Coronary artery (tissue), 2 donors: ENCODE results near the gene CCDC28B.

ENCODE experiments used
- DNase-seq: peaks from one replicate; pipeline ENCODE4 v3.0.0-alpha.2; 2017; ENCODE audit warnings: low spot score
- H3K27ac ChIP-seq, 2 donors: fragments of 200-600 bp; sonication (generic); one replicate each; pipeline ENCODE4 v1.5.1; 2016 to 2019
- H3K4me3 ChIP-seq: fragments of 200-600 bp; sonication (generic); 2 replicates; pipeline ENCODE4 v1.5.1; 2016; ENCODE audit warnings: mild to moderate bottlenecking, moderate library complexity
- TF ChIP-seq, protein P1 (sequence below): fragments of 200-600 bp; sonication (generic); IDR thresholded peaks from one replicate; pipeline ENCODE4 v1.5.1; 2019; ENCODE audit warnings: antibody characterized with exemption

CCDC28B gene

GRCh38 chr1:32181563-32181962 lies 18.8 kb upstream of the CCDC28B start:
- TF ChIP-seq, protein P1, sequence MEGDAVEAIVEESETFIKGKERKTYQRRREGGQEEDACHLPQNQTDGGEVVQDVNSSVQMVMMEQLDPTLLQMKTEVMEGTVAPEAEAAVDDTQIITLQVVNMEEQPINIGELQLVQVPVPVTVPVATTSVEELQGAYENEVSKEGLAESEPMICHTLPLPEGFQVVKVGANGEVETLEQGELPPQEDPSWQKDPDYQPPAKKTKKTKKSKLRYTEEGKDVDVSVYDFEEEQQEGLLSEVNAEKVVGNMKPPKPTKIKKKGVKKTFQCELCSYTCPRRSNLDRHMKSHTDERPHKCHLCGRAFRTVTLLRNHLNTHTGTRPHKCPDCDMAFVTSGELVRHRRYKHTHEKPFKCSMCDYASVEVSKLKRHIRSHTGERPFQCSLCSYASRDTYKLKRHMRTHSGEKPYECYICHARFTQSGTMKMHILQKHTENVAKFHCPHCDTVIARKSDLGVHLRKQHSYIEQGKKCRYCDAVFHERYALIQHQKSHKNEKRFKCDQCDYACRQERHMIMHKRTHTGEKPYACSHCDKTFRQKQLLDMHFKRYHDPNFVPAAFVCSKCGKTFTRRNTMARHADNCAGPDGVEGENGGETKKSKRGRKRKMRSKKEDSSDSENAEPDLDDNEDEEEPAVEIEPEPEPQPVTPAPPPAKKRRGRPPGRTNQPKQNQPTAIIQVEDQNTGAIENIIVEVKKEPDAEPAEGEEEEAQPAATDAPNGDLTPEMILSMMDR = no peak
- Histone ChIP-seq H3K27ac (no peak overlapping the region), H3K4me3 (peak overlapping the region; percentile 84)
- no peak for DNase-seq

GRCh38 chr1:32182060-32182459 lies 18.3 kb upstream of the CCDC28B start:
- TF ChIP-seq, protein P1 = no peak
- DNase-seq = no peak
- H3K27ac ChIP-seq = no peak overlapping the region
- peak overlapping the region; percentile 33 for H3K4me3 ChIP-seq

GRCh38 chr1:32184650-32185049 lies 15.7 kb upstream of the CCDC28B start:
- Histone ChIP-seq H3K4me3 (no peak overlapping the region), H3K27ac (no peak overlapping the region)
- DNase-seq = no peak
- TF ChIP-seq, protein P1 = no peak

DNA sequence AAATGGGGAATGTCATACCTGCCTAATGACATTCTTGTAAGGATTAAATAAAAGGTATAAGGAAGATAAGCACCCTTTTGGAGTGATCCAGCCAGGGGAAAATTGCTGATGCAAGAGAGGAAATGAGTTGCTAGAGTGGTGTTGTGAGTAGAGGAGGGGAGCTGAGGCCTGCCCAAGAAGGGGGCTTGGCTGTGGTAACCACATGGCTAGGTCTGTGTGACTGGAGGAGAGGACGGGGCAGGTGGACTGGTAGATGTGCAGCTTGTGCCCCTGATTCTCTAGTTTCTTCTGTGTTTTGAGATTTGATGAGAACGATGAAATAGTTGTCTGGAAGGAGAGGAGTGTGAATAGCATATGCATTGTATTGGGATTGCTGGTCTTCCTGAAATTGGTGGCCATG lies 14.3 kb upstream of the CCDC28B start:
- H3K27ac ChIP-seq = no peak overlapping the region

DNA sequence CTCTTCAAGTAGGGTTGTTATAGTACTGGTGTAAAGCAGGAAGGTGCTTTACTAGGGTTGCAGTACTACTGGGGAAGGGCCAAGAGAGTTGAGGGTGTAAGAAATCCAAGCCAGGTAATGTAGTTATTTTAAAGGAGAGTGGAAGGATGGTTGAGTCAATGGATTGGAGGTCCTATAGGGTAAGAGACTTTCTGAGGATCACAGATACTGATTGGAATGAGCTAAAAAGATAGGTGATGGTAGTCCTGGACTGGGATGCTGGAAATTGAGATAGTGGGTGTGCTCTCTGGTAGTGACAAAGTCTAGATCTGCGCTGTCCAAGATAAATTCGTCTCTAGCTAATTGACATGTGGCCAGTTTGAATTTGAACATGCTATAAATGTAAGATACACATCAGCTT lies 13.9 kb upstream of the CCDC28B start:
- no peak for DNase-seq
- TF ChIP-seq, protein P1 = no peak
- Histone ChIP-seq H3K27ac (no peak overlapping the region), H3K4me3 (no peak overlapping the region)

More for the DNA sequence above, 14.3 kb upstream of the CCDC28B start:
- TF ChIP-seq, protein P1 = no peak
- no peak overlapping the region for H3K4me3 ChIP-seq
- no peak for DNase-seq

GRCh38 chr1:32187850-32188249 lies 12.5 kb upstream of the CCDC28B start:
- no peak overlapping the region for H3K27ac ChIP-seq
- DNase-seq = no peak
- no peak overlapping the region for H3K4me3 ChIP-seq
- TF ChIP-seq, protein P1 = no peak

- no peak for DNase-seq
- no peak overlapping the region for H3K4me3 ChIP-seq
- TF ChIP-seq, protein P1 = no peak
- H3K27ac ChIP-seq = no peak overlapping the region
Observed at GRCh38 chr1:32192220-32192948, 8.0 kb upstream of the CCDC28B start.
